K562 (cell line): ENCODE measurements around the gene TTYH2. TPM values are rescaled to one million over a fixed set of nuclear protein-coding genes. Genes with fewer than 3 reads are reported as not detected.

Experiments used
- ARID3B ChIP-seq: fragments of 250-450 bp; sonication (Bioruptor Pico); IDR thresholded peaks from 2 replicates; pipeline ENCODE4 v1.4.0; 2020; ENCODE audit warnings: borderline replicate concordance
- BRD9 ChIP-seq: fragments of 450-650 bp; IDR thresholded peaks from 2 replicates; pipeline ENCODE4 v1.6.1; 2018; ENCODE audit warnings: low read depth; ENCODE audit not compliant: partially characterized antibody
- CHCHD3 ChIP-seq: fragments of 250-450 bp; sonication (Bioruptor Pico); IDR thresholded peaks from 2 replicates; pipeline ENCODE4 v2.1.2; 2022; ENCODE audit warnings: mild to moderate bottlenecking
- ILF3 ChIP-seq: fragments of 450-650 bp; IDR thresholded peaks from 2 replicates; pipeline ENCODE4 v1.6.1; 2018; ENCODE audit warnings: antibody characterized with exemption, mild to moderate bottlenecking, moderate library complexity, borderline replicate concordance
- MCM5 ChIP-seq: fragments of 450-650 bp; IDR thresholded peaks from 2 replicates; pipeline ENCODE4 v1.6.1; 2016; ENCODE audit warnings: low read depth
- MGA ChIP-seq: fragments of 450-650 bp; IDR thresholded peaks from 2 replicates; pipeline ENCODE4 v1.6.1; 2016; ENCODE audit warnings: mild to moderate bottlenecking, moderate library complexity
- MNT ChIP-seq, 2 experiments: fragments of 450-650 bp; conservative IDR thresholded peaks; 2 replicates each; pipeline ENCODE4 v1.6.1; 2017; ENCODE audit warnings: mild to moderate bottlenecking in 2 of 2, moderate library complexity in 2 of 2
- NFIC ChIP-seq: fragments of 450-650 bp; IDR thresholded peaks from 2 replicates; pipeline ENCODE4 v1.6.1; 2017; ENCODE audit warnings: mild to moderate bottlenecking, inconsistent platforms
- ZNF217 ChIP-seq: sonication (generic); formaldehyde crosslinking; IDR thresholded peaks from 2 replicates; pipeline ENCODE4 v1.8.0; 2022; ENCODE audit warnings: mild to moderate bottlenecking, missing genetic modification reagents
- ZNF830 ChIP-seq: fragments of 250-450 bp; sonication (Bioruptor Pico); IDR thresholded peaks from 2 replicates; pipeline ENCODE4 v1.5.0; 2021; ENCODE audit warnings: mild to moderate bottlenecking
- polyA plus RNA-seq, 8 experiments: library from polyadenylated mRNA; depleted of rRNA in 4 of 8; stranded (reverse) in 5 of 8; unstranded in 3 of 8; fragments of >200 nt; fragmentation: Nextera tagmentation in 2 of 8; fragmentation: Illumina TruSeq in 1 of 8; extraction: Ambion mirVana in 2 of 8; extraction: Trizol in 1 of 8; gene quantifications; 2 replicates each; pipeline versions ENCODE4 v1.2.1 to v1.2.3, GENCODE V29; 2011 to 2014; ENCODE audit warnings: inconsistent platforms in 1 of 8, missing spikeins in 1 of 8
- total RNA-seq, 7 experiments: library from RNA; depleted of rRNA in 6 of 7; stranded (reverse); fragments of >200 nt in 6 of 7; fragmentation: Illumina TruSeq in 2 of 7; extraction: Trizol in 2 of 7; gene quantifications; 2 replicates each; pipeline versions ENCODE4 v1.2.1 to v1.2.3, GENCODE V29; 2011 to 2021; ENCODE audit warnings: low replicate concordance in 1 of 7

The TTYH2 gene
- total and polyA plus RNA-seq, 9 of the 15 experiments (the other 6 are each of a cell fraction or from before 2014, with no cell fraction given): 0.03 to 2.0 (median 0.91) TPM

GRCh38 chr17:74270333-74270732 lies 57.0 kb downstream of the TTYH2 start (continued):
- TF ChIP-seq MGA (peak; percentile 57), MCM5 (no peak), ILF3 (no peak), ZNF217 (CRISPR knock-in tag) (no peak), MNT (conservative IDR thresholded peaks at IDR 0.05) (no peak), ARID3B (CRISPR knock-in tag) (no peak), NFIC (no peak), BRD9 (no peak), ZNF830 (CRISPR knock-in tag) (no peak), CHCHD3 (CRISPR knock-in tag) (no peak)
- TF ChIP-seq, all 486 proteins: peak for 3
